GM12891 (cell line): Measurements from ENCODE around the gene SRCAP.

ENCODE experiments used
- POLR2A ChIP-seq: IDR thresholded peaks from 2 replicates; pipeline ENCODE4 v1.6.1; 2011; ENCODE audit warnings: low read depth, low read length, control low read depth
- POLR2AphosphoS5 ChIP-seq: IDR thresholded peaks from 2 replicates; pipeline ENCODE4 v1.6.1; 2011; ENCODE audit warnings: low read depth, low read length, control low read depth

DNA sequence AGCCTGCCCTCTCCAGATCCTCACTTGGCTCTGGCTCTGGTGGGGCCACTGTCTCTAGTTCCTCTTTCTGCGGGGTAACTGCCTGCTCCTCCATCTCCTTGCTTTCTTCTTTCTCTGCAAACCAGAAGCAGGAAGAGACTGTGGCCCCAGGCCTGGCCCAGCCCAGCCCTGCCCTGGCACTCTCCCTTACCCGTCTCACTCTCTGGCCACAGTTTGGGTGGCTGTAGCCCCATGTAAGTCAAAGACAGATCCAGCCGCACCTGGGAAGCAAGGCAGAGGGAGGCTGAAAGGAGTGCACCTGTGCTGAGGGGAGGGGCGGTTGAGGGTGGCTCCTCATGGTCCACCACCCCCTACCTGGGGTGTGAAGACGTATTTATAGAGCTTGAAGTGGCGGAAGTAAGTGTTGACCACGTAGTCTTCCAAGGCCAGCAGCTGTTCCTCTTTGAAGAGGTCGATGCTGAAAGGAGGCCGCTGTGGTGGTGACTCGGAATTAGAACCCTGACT, 60.1 kb downstream of the SRCAP start:
- no peak for TF ChIP-seq POLR2A
- TF ChIP-seq POLR2AphosphoS5, result no peak
